Measurements from ENCODE around the gene METTL2A. TPM values are rescaled to one million over a fixed set of nuclear protein-coding genes. Genes with fewer than 3 reads are reported as not detected.

METTL2A gene, protein sequence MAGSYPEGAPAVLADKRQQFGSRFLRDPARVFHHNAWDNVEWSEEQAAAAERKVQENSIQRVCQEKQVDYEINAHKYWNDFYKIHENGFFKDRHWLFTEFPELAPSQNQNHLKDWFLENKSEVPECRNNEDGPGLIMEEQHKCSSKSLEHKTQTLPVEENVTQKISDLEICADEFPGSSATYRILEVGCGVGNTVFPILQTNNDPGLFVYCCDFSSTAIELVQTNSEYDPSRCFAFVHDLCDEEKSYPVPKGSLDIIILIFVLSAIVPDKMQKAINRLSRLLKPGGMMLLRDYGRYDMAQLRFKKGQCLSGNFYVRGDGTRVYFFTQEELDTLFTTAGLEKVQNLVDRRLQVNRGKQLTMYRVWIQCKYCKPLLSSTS
- 29.3 and 31.4 TPM in 2 replicates for total RNA-seq

GRCh38 chr17:62423647-62424461 is at the start of gene METTL2A:
Gene METTL2A, plus strand, starts transcription at chr17:62423897. Its CDS starts 6 bp downstream, at chr17:62423903.

DNA sequence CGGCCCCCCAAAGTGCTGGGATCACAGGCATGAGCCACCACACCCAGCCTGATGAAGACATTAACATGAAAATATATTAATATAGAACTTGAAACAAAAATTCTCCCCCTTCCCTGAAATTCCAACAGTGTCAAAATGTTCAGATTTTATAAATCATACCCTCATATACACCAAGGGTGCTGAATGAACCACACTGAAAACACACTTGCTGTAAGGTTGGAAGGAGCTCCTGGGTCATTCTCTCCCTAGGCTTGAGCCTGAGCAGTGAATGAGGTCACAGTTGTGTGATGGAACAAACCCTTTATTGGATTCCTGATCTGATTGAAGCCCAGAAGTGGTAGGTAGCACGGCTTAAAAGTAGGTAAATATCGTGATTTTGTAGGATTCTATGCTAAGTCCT is 43.4 kb upstream of the METTL2A start, which contains the start of gene EFCAB3:
Gene EFCAB3, plus strand, starts transcription at position 301 of the 400 bp plus-strand sequence. CDS start 2,427 bp downstream, outside the sequence.

GRCh38 chr17:62478424-62478879 is 54.8 kb downstream of the METTL2A start, which contains the start of gene TLK2:
Gene TLK2, plus strand, starts transcription at chr17:62478825. Its CDS starts 2,301 bp downstream, at chr17:62481126.

Other genes with a start within 250 kb of the METTL2A start
- gene EFCAB3, start 43.3 kb upstream of the METTL2A start, total RNA-seq: not detected in 2 replicates
- 41.0 and 62.1 TPM in 2 replicates for gene TLK2, start 54.9 kb downstream of the METTL2A start, total RNA-seq
- 6.8 and 92.1 TPM in 2 replicates for gene MRC2, start 203.8 kb downstream of the METTL2A start, total RNA-seq